ENCODE measurements around the gene RORC.
A peak's percentile ranks its signal among the peaks of the same experiment; 100 is the strongest.

Gene RORC

DNA sequence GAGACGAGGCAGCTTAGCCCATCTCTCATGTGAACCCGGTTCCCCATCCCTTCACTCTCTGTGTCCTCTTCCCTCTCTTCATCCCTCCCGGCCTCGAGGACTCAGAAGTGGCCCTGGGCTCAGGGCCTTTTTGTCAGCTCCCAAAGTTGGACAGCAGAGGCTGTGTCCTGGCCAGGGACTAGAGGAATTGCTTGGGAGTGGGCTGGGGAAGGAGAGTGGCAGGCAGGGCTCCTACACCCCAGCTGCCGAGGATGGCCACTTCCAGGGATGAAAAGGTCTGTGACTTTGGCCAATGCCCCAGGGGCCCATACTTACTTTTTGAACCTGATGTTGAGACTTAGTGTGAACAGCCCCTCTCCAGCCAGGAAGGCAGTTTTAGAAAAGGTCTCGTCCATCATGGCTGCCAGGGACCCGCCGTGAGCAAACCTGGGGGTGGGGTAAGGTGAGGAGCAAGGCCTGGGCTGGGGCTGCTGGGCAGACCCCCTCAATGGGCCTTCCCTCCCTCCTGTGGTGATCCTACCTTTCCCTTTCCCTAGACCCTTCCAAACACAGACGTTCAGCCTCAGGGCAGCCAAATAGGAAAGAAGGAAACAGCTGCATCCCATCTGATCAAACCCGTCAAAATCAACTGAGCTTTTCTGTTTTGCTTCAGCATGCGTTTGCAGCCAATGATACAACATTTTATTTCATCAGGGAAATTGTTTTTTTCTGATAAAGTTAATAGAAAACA is 16.4 kb upstream of the RORC start:
- no peak for DNase-seq

DNA sequence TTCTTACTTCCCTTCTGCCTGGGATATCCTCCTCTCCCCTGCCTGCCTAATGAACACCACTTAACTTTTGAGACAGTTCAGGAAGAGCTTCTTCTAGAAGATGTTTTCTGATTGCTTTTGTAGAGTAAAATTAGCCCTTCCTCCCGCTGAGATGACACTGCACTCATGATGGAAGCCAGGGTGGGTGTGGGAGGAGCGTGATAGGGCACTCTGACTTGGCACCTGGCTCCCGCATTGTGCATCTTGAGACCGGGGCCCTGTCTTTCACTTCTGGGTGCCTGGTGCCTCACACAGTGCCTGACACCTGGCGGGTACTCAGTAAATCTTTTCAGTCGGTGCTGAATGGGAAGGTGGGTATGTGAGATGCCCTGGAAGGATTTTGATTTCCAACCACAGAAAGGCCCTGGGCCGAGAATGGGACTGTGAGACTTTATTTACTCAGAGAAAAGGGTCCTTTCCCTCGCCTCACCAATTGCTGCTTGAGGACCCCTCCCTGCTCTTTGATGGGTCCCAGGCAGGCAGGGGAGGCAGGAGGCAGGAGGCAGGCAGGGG is 15.2 kb upstream of the RORC start:
- DNase-seq, result no peak

DNA sequence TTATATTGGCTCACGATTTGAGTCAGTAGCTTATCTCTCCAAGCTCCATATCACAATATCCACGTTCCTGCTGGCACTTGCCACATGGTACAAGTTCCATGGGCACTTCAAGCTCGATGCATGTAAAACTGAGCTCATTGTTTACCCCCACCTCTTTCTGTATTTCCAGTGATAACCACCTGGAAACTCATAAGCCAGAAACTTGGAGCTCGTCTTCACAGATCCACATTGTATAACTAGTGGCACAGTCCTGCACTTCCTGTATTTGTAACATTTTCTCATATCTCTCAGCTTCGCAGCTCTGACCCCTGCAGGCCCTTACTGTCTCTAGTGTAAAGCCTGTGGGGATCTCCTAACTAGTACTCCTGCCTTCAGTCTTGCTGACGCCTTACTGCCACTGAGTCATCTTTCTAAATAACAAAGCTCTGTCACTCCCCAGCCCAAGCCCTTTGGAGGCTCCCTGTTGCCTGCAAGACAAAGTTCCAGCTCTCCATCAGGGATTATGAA is 14.5 kb upstream of the RORC start:
- DNase-seq, result no peak

DNA sequence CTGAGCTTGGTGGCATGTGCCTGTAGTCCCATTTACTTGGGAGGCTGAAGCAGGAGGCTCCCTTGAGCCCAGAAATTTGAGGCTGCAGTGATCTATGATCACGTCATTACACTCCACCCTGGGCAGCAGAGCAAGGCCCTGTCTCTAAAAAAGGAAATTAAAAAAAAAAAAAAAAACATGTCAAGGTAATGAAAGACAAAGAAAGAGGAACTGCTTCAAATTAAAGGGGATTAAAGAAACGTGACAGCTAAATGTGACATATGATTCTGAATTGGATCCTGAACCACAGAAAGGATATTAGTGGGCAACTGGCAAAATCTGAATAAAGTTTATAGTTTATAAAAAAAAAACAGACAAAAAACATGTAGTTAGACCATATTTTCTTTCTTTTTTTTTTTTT is 11.8 kb upstream of the RORC start:
- DNase-seq, result no peak

DNA sequence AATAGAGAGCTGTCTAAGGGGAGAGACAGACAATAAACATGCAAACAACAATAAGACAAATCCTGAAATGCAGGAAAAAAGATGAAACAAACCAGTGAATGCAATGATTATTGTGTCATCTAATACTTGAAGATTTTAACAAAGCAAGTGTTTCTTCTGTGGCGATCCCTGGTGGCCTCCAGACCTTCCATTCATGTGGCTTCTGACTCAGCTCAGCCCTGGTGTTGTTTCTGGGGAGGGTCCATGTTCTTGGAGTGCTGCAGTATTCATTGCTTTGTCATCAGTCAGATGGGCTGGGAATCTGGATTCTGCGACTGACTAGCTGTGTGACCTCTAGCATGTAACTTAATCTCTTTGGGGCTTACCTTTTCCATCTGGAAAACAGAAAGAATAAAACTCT is 9.5 kb upstream of the RORC start:
- no peak for DNase-seq

DNA sequence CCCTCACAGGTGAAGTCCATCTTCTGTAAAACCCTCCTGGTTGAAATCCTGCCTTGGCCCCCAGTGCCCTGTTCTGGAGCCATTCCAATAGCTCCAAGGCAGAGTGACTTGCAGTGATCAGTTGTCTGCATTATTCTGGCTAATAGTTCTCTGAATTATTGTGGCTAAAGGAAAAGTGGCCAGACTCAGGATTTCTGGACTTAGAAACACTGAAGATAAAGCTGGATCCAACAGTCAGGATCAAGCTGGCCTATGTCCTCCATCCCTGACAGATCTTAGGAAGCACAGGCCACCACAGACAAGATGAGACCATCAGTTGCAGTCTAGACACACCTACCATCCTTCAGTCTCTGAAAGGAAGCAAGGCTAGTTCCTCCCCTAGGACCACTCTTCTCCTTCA is 8.8 kb upstream of the RORC start:
- no peak for DNase-seq

DNA sequence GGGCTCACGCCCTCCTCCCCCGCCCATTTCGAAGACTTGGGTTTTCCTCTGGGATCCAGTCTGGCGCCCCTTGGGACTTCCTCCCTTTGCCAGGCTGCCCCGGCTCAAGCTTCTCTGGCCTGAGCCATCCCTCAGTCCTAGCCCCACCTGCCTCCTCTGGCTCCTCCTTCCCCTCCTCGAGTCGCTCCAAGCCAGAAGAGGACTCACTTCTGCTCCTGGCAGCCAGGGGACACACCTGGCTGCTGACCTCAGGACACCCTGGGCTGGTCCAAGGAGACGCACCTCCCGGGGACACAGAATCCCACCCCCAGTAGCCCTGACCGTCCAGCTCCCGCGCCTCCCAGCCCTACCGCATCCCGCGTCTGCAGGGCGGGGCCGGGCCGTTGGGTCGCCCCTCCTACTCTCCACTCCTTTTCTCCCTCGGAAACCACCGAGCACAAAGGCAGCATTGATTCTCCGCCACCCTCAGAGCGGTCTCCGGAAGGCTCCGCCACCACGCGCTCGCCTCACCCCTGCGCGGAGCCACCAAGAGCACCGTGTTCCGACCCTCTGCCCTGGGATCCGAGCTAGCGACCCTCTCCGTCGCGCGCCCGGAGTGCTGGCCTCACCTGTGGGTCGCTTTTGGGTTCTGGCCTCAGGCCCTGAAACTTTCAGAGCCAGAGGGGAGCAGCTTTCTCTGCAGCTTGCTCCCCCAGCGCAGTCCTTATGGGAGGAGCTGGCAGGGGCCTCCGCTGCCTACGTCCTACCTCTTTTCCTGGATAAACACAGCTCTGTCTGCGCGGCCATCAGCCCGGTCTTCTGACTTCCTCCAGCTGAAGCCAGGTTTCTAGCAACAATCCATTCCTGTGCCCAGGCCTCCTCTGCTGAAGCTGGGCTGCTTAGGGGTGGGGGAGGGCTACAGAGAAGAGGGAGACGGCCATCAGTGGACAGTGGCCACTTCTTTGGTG is 8.1 kb upstream of the RORC start, which contains the start of gene C2CD4D:
TSS of gene C2CD4D (minus strand) at position 364 of the 947 bp plus-strand sequence. CDS start 831 bp downstream, outside the sequence.
- no peak for DNase-seq

DNA sequence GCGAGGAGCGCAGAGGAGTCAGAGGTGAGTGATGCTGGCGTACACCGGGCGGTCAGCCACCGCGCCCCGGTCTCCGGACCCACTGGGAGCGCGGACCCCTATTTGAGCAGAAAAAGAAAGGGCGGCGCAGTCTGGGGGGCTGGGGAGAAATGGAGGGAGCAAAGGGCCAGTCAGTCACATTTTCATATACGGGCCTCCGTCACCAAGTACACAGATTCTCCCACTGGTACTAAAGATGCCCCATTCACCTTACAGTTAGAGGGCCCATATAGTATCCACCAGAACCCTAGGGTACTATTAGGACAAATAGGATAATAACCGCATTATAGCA is 7.4 kb upstream of the RORC start:
- no peak for DNase-seq

DNA sequence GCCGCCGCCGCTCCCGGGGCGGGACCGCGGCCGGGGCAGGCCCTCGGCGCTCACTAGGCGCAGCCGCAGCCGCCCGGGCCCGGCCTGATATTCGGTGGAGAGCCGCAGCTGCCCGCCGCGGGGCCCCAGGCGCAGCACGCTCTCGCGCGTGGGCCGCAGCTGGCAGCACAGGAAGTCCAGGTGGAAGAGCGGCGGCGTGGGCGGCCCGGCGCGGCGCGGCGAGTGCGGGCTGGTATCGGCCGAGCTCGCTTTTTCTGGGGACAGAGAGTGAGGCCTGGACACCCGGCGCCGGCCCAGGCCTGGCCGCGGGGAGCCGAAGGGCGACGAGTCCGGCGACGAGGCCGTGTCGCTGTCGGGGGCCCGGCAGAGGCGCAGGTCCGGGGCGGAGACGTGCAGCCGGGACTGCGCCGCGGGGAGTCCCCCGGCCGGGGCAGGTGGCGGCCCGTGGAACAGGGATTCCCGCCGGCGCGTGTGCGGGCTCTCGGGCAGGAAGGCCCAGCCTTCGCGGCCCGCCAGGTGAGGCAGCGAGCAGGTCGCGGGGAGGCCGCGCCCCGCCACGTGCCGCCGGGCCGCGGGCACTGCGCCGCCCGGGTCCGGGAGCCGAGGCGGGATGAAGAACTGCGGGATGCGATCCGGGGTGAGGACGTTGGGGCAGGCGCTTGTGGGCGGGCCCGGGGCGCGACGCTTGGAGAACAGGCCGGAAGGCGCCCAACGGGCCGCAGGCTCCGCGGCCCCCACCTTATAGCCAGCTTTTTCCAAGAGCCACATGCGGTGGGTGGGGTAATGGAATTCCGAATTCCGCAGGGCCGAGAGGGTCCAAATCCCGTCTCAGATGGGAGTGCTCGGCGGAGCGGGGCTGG is 6.8 kb upstream of the RORC start:
- DNase-seq, result no peak

DNA sequence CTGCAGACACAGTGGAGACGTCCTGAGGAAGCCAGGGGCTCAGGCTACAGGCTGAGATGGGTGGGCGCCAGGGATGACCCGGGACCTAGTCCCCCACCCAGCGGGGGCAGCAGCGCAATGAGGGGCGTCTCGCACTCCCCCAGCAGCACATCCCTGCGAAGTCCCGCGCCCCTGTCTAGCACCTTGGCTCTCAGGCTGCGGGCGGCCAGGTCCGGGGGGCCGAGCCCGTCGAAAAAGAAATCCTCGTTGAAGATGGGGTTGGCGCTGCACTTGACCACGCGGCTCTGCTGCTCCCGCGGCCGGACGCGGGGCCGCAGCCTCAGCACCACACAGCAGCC is 6.3 kb upstream of the RORC start:
- no peak for DNase-seq

DNA sequence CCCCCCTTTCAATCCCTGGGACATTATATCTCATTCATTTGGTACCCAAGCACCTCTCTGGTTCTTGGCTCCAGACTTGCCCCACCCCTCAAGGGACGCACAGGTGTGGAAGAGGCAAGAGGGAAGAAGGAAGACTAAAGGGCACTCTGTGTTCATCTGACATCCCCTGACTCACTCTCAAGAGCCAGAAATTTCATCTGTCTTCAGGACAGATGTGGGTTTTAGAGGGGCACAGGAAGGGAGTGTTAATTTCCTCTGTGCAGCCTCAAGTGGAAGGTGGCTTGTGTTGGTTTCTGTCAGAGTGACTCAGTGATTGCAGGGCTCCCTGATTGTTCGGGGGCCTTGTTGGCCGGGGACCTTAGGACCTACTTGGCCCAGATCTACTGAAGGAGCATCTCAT is 5.6 kb upstream of the RORC start:
- no peak for DNase-seq

DNA sequence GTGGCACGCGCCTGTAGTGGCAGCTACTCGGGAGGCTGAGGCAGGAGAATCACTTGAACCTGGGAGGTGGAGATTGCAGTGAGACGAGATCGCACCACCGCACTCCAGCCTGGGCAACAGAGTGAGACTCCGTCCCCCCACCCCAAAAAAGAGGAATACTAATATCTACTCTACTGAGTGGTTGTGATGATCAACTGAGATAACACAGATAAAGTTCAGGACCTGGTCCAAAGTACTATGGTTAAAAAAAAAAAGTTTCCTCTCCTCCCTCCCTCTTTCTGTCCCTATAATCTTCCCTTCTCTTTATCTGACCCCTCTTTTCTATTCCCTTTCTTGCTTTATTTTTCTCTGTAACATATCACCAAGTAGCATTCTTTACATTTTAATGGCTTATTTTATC is 4.0 kb upstream of the RORC start:
- DNase-seq, result no peak

DNA sequence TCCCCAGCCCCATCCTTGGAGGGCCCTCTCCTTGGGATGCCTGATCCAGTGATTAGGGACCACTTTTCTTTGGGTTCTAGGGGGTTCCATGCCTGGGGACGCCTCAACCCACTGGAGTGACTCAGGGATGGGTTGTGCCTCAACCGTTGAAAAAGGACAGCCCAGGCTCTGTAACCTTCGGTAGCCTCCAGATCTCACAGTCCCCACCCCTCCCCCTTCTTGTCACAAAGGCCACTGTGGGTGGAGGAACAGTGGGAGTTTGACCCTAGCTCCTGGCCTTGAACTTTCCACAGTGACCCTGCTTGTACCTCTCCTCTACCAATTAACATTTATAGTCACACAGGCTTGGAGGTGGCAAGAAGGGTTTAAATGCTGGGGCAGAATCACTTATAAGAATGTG is 2.6 kb upstream of the RORC start:
- no peak for DNase-seq

DNA sequence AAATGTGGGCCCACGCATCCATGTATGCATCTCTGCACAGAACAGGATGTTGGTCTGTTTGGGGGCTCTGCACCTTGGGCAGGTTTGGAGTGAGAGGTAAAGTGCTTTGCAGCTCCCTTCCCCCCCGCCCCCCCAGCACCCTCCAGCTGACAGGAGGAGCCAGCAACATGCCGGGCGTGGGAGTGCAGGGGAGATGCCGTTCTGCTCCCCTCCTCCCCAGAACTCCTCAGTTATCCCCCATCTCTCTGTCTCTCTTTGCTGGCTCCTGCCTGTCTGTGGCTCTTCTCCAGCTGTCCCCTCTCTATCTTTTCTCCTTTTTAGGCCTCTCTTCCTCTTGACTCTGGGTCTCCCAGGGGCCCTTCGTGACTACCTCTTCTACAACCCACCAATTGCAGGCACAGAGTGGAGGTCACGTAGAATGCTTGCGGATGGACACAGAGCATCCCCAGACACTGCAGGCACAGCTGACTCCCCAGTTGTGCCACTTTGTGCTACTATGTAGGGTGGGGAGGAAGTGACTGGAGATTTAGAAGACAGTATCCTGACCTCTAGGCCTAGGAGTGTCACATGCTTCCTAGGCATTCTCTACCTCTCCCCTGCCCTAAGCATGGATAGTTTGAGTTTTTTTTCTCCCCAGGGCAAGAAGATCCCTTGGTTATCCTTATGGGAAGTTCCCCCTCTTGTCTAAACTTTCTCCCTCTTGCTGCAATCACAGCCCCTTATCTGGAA is 1.7 kb upstream of the RORC start:
- DNase-seq, result no peak

DNA sequence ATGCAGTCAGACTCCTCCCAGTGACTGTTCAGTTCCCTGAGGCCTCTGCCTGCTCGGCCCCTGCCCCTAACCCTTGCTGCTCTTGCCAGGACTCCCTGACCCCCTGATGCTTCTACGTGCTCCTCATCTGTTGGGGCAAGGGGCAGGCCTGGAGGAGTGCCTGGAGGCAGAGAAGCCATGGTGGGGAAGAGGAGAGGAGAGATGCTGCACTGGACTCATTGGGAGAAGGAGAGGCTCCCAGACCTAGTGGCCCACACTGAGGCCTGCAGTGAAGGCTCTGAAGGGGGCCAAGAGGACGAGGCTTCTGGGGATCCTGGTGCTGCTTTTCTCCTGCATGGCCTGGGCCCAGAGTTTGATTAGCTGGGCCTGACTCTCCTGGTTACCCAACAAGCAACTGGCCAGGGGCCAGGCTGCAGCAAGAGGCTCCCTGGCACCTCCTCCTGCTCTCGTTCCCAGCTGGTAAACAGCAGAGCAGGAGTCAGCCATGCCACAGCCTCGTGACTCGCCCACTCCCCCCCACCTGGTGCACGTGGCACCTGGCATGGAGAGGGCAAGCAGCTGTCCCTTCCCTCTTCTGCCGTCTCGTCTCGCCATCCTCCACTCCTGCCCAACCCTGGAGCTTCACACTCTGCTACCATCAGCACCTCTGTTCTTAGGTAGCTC is 847 bp upstream of the RORC start:
- DNase-seq, result peak; percentile 3

DNA sequence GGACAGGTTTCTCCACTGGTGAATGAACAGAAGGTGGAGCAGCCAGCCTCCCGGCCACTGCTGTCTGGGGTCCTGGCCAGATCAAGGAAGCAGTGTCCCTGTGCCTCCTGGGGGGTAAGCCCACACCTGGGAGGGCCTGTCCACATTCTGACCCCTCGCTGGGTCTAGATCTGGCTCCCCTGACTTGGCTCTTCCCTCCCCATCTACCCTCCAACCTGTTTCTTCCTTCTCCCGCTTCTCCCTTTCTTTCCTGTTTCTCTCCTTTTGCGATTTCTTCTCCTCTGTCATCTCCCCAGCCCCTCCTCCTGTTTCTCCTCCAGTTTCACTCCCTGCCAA is 378 bp downstream of the RORC start:
- DNase-seq, result no peak

DNA sequence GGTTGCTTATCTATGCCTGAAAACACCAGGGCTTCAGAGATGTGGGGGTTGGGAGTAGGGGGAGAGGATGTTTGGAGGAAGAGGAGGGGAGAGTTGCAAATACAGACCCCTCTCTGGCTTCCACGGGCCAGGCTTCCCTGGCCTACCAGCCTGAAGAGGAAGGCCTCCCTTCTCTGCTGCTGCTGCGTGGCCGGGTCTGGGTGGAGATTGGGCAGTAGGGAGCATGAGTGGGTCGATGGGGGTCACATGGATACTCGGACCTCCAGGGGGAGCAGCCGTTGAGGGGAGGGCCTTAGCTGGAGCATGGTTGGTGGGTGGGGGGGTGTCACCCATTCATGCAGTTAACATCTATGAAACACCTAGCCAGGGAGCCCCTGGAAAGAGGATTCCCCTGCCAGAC is 1.5 kb downstream of the RORC start:
- no peak for DNase-seq

DNA sequence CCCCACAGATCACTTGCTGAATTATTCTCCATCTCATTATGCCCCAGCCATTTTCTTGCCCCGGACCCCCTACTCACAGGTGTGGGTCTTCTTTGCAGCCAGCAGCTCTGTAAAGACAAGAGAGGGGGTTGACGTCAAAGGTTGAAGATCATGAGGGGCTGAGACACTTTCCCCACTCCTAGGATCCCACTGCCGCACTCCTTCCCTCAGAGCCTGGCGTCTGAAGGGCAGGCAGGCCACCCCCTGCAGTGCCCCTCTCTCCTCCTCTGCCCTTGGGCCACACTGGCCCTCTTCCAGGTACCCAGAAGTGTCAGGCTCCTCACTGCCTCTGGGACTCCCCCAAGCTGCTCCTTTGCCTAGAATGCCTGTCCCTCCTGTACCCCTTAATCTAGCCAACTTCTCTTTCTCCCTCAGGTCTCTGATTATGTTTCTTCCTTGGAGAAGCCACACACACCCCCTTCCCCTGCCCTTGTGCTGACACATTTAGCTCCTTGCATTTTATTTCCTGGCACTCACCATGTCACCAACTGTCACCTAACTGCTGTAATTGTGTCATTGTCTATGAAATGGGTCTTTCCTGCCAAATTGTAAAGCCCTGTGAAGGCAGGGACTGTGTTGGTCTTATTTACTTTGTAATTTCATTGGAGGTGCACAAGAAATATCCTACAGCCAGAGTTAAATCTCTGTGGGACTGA is 2.1 kb downstream of the RORC start:
- DNase-seq, result no peak

DNA sequence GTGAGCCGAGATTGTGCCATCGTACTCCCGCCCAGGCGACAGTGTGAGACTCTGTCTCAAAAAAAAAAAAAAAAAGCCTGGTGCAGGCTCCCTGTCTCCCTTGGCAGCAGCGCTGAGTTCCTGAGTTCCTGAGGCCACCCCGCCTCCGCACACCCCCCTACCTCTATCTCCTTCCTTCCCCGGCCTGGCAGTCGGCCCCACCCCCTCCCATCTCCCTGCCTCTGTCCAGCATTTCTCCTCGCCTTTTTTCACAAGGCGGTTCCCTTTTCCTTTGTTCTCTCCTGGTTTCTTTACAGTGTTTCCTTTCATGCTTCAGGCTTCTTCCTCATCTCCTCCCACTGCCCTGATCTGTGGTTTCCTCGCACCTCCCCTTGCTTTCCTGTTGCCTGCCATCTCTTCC is 2.7 kb downstream of the RORC start:
- no peak for DNase-seq

DNA sequence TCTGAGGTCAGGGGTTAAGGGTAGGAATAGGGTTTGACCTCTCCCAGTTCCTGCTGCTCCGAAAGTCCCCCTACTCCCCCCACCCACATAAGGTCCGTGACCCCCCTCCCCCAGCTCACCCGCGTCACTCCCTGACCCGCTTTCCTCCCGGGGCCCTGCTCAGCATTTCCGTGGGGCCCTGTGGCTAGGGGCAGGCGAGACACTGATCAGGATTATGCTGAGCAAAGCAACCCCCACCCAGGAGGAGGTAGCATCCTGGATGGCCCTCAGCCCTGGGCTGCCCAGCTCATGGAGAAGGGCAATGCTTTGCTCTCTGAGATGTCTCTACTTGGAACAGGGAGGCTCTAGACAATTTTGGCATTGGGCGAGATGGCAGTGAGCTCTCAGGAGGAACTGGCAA is 3.7 kb downstream of the RORC start:
- DNase-seq, result no peak
